Measurements from ENCODE around the gene TMEM209.
A peak's percentile ranks its signal among the peaks of the same experiment; 100 is the strongest.

The TMEM209 gene

GRCh38 chr7:130152493-130153210 lies 52.6 kb downstream of the TMEM209 start:
- peak overlapping the region in 1 of 2 donors; percentile 27 for H3K4me3 ChIP-seq (ENCODE audit: low read length in 2 of 2)
- H4K8ac ChIP-seq (ENCODE audit: low read depth, low read length) = no peak overlapping the region
- no peak overlapping the region for H3K27ac ChIP-seq (replicated peaks; ENCODE audit: low read length)
- peak overlapping the region; percentile 28 for H3K4ac ChIP-seq (ENCODE audit: low read length)
- peaks cover 2 to 8% of the 10 kb centered on the region in 2 donors for H3K4me1 ChIP-seq (ENCODE audit: control insufficient read depth in 2 of 2, insufficient read depth in 1 of 2, low read depth in 1 of 2, low read length in 2 of 2)
- H2BK12ac ChIP-seq (ENCODE audit: low read length) = peak overlapping the region; percentile 14
- H3K14ac ChIP-seq (ENCODE audit: low read length) = peak overlapping the region; percentile 10
- no peak overlapping the region for H4K91ac ChIP-seq (ENCODE audit: low read depth, low read length, poor library complexity)
- peak overlapping the region; percentile 72 for H2AFZ ChIP-seq (ENCODE audit: low read length)
- H3K23ac ChIP-seq (ENCODE audit: low read depth, low read length, poor library complexity) = peak overlapping the region; percentile 16
- H3K9ac ChIP-seq (ENCODE audit: low read depth, low read length, poor library complexity) = peak overlapping the region; percentile 67
- peaks cover 5 to 9% of the 10 kb centered on the region in 2 donors for H3K9me3 ChIP-seq (replicated peaks in 1 of 2; ENCODE audit: control insufficient read depth in 2 of 2, insufficient read depth in 1 of 2, low read depth in 1 of 2, low read length in 2 of 2)
- H2BK5ac ChIP-seq (ENCODE audit: low read length) = no peak overlapping the region
- H3K4me2 ChIP-seq (ENCODE audit: insufficient read depth, low read length, poor library complexity, severe bottlenecking) = no peak overlapping the region
- peak overlapping the region; percentile 91 for H2AK5ac ChIP-seq (ENCODE audit: low read depth, low read length)
- H3K79me1 ChIP-seq (ENCODE audit: low read depth, low read length) = no peaks in the 10 kb centered on the region
- 100% methylated on average over 3 of the region's 17 CpGs; no CpG with 5 or more reads in 1 of the 2 donors for WGBS, 2 donors (ENCODE audit: extremely low coverage in 2 of 2, insufficient read length in 2 of 2, insufficient replicate concordance in 1 of 2)
- H3K27me3 ChIP-seq (ENCODE audit: control insufficient read depth in 3 of 3, insufficient read depth in 3 of 3, low read depth in 1 of 3, low read length in 3 of 3) = no peaks in the 10 kb centered on the region
- H3K36me3 ChIP-seq (replicated peaks in 1 of 2; ENCODE audit: control insufficient read depth in 2 of 2, insufficient read depth in 2 of 2, low read length in 2 of 2) = peaks cover 4 to 5% of the 10 kb centered on the region in 2 donors
- peak overlapping the region; percentile 90 for H3K18ac ChIP-seq (ENCODE audit: low read length)
- peak overlapping the region; percentile 47 for H2BK15ac ChIP-seq (ENCODE audit: low read length)
- H2BK120ac ChIP-seq (ENCODE audit: low read depth, low read length) = no peak overlapping the region
- DNase-seq (ENCODE audit: low spot score) = no peak

- H4K8ac ChIP-seq (ENCODE audit: low read depth, low read length) = no peak overlapping the region
- peak overlapping the region; percentile 28 for H3K4ac ChIP-seq (ENCODE audit: low read length)
- no peaks in the 10 kb centered on the region for H3K27me3 ChIP-seq (ENCODE audit: control insufficient read depth in 3 of 3, insufficient read depth in 3 of 3, low read depth in 1 of 3, low read length in 3 of 3)
- H3K36me3 ChIP-seq (replicated peaks in 1 of 2; ENCODE audit: control insufficient read depth in 2 of 2, insufficient read depth in 2 of 2, low read length in 2 of 2) = peaks cover 0 to 2% of the 10 kb centered on the region in 2 donors
- H2AFZ ChIP-seq (ENCODE audit: low read length) = no peak overlapping the region
- DNase-seq (ENCODE audit: low spot score) = no peak
- no peak overlapping the region for H2AK5ac ChIP-seq (ENCODE audit: low read depth, low read length)
- H2BK15ac ChIP-seq (ENCODE audit: low read length) = no peak overlapping the region
- H2BK12ac ChIP-seq (ENCODE audit: low read length) = peak overlapping the region; percentile 14
- peak overlapping the region; percentile 48 for H3K23ac ChIP-seq (ENCODE audit: low read depth, low read length, poor library complexity)
- no peak overlapping the region for H2BK5ac ChIP-seq (ENCODE audit: low read length)
- no peaks in the 10 kb centered on the region for H3K79me1 ChIP-seq (ENCODE audit: low read depth, low read length)
- no peak overlapping the region for H3K18ac ChIP-seq (ENCODE audit: low read length)
- H4K91ac ChIP-seq (ENCODE audit: low read depth, low read length, poor library complexity) = peak overlapping the region; percentile 23
- H3K9me3 ChIP-seq (replicated peaks in 1 of 2; ENCODE audit: control insufficient read depth in 2 of 2, insufficient read depth in 1 of 2, low read depth in 1 of 2, low read length in 2 of 2) = peaks cover 3 to 5% of the 10 kb centered on the region in 2 donors
- no peak overlapping the region for H3K27ac ChIP-seq (replicated peaks; ENCODE audit: low read length)
- H3K4me3 ChIP-seq (ENCODE audit: low read length in 2 of 2) = peak overlapping the region in 1 of 2 donors; percentile 27
- H2BK120ac ChIP-seq (ENCODE audit: low read depth, low read length) = no peak overlapping the region
- H3K9ac ChIP-seq (ENCODE audit: low read depth, low read length, poor library complexity) = peak overlapping the region; percentile 67
- H3K14ac ChIP-seq (ENCODE audit: low read length) = no peak overlapping the region
- whole genome bisulfite sequencing, 2 donors (ENCODE audit: extremely low coverage in 2 of 2, insufficient read length in 2 of 2, insufficient replicate concordance in 1 of 2) = 100% methylated on average over 1 of the region's 5 CpGs; no CpG with 5 or more reads in 1 of the 2 donors
- H3K4me2 ChIP-seq (ENCODE audit: insufficient read depth, low read length, poor library complexity, severe bottlenecking) = no peak overlapping the region
- H3K4me1 ChIP-seq (ENCODE audit: control insufficient read depth in 2 of 2, insufficient read depth in 1 of 2, low read depth in 1 of 2, low read length in 2 of 2) = peaks cover 2 to 8% of the 10 kb centered on the region in 2 donors
Measured at GRCh38 chr7:130151591-130152492, 53.4 kb downstream of the TMEM209 start.

GRCh38 chr7:130150587-130150986 lies 54.6 kb downstream of the TMEM209 start:
- no peaks in the 10 kb centered on the region for H3K79me1 ChIP-seq (ENCODE audit: low read depth, low read length)
- H3K4me3 ChIP-seq (ENCODE audit: low read length in 2 of 2) = no peak overlapping the region
- H3K4ac ChIP-seq (ENCODE audit: low read length) = no peak overlapping the region
- peaks cover 0 to 3% of the 10 kb centered on the region in 2 donors for H3K9me3 ChIP-seq (replicated peaks in 1 of 2; ENCODE audit: control insufficient read depth in 2 of 2, insufficient read depth in 1 of 2, low read depth in 1 of 2, low read length in 2 of 2)
- H4K8ac ChIP-seq (ENCODE audit: low read depth, low read length) = no peak overlapping the region
- no peak overlapping the region for H3K9ac ChIP-seq (ENCODE audit: low read depth, low read length, poor library complexity)
- no peak overlapping the region for H2AK5ac ChIP-seq (ENCODE audit: low read depth, low read length)
- no peak overlapping the region for H2BK12ac ChIP-seq (ENCODE audit: low read length)
- H3K36me3 ChIP-seq (replicated peaks in 1 of 2; ENCODE audit: control insufficient read depth in 2 of 2, insufficient read depth in 2 of 2, low read length in 2 of 2) = peaks cover 0 to 2% of the 10 kb centered on the region in 2 donors
- no peak overlapping the region for H3K18ac ChIP-seq (ENCODE audit: low read length)
- H2AFZ ChIP-seq (ENCODE audit: low read length) = no peak overlapping the region
- H3K4me1 ChIP-seq (ENCODE audit: control insufficient read depth in 2 of 2, insufficient read depth in 1 of 2, low read depth in 1 of 2, low read length in 2 of 2) = peaks cover 2 to 8% of the 10 kb centered on the region in 2 donors
- H3K23ac ChIP-seq (ENCODE audit: low read depth, low read length, poor library complexity) = no peak overlapping the region
- no peak overlapping the region for H3K14ac ChIP-seq (ENCODE audit: low read length)
- H2BK5ac ChIP-seq (ENCODE audit: low read length) = no peak overlapping the region
- no peak overlapping the region for H3K27ac ChIP-seq (replicated peaks; ENCODE audit: low read length)
- no peak for DNase-seq (ENCODE audit: low spot score)
- H2BK120ac ChIP-seq (ENCODE audit: low read depth, low read length) = no peak overlapping the region
- H4K91ac ChIP-seq (ENCODE audit: low read depth, low read length, poor library complexity) = no peak overlapping the region
- no CpG with 5 or more reads among the region's 11 CpGs for WGBS, 2 donors (ENCODE audit: extremely low coverage in 2 of 2, insufficient read length in 2 of 2, insufficient replicate concordance in 1 of 2)
- H3K27me3 ChIP-seq (ENCODE audit: control insufficient read depth in 3 of 3, insufficient read depth in 3 of 3, low read depth in 1 of 3, low read length in 3 of 3) = no peaks in the 10 kb centered on the region
- H2BK15ac ChIP-seq (ENCODE audit: low read length) = no peak overlapping the region
- no peak overlapping the region for H3K4me2 ChIP-seq (ENCODE audit: insufficient read depth, low read length, poor library complexity, severe bottlenecking)

All from neuronal stem cell (in vitro differentiated cells).